OCI-LY7 (cell line): ENCODE data around the gene JMY. TPM values are rescaled to one million over a fixed set of nuclear protein-coding genes. Genes with fewer than 3 reads are reported as not detected.
A peak's percentile ranks its signal among the peaks of the same experiment; 100 is the strongest.

Source experiments
- BruUV-seq: library from RNA; stranded (reverse); fragments of 400-500 nt; replicated peaks from 2 replicates; lab custom pipeline; 2021; lab: Mats Ljungman, UMichigan
- CTCF ChIA-PET: fragments of 300-600 bp; sonication (Branson Sonifier 250); formaldehyde crosslinking; loops from one replicate; lab custom pipeline; 2022; ENCODE audit warnings: antibody characterized with exemption; ENCODE audit not compliant: unreplicated experiment; lab: Charles Lee
- POLR2A ChIA-PET: fragments of 300-600 bp; sonication (Branson Sonifier 250); formaldehyde crosslinking; loops from one replicate; lab custom pipeline; 2022; ENCODE audit warnings: antibody characterized with exemption; lab: Charles Lee
- DNase-seq: peaks from one replicate; pipeline ENCODE4 v3.0.0-alpha.2; 2015; ENCODE audit warnings: low spot score
- H2AFZ ChIP-seq: fragments of 200-600 bp; sonication (generic), shearing (Covaris generic); 2 replicates; pipeline ENCODE4 v1.6.1; 2014; ENCODE audit warnings: mild to moderate bottlenecking, antibody characterized with exemption, low read length, moderate library complexity
- H3K27ac ChIP-seq: fragments of 200-600 bp; sonication (generic); 2 replicates; pipeline ENCODE4 v1.5.1; 2014; ENCODE audit warnings: mixed run types, low read depth, mild to moderate bottlenecking, moderate library complexity, low read length, inconsistent platforms; ENCODE audit not compliant: poor library complexity, severe bottlenecking
- H3K36me3 ChIP-seq: fragments of 200-600 bp; sonication (generic); 2 replicates; pipeline ENCODE4 v1.6.1; 2014; ENCODE audit warnings: mild to moderate bottlenecking, antibody characterized with exemption, low read length, moderate library complexity, mixed read lengths; ENCODE audit not compliant: insufficient read depth
- H3K4me1 ChIP-seq: fragments of 200-600 bp; sonication (generic); 2 replicates; pipeline ENCODE4 v1.5.1; 2014; ENCODE audit warnings: mild to moderate bottlenecking, low read length; ENCODE audit not compliant: insufficient read depth, poor library complexity, severe bottlenecking
- H3K4me2 ChIP-seq: fragments of 200-600 bp; sonication (generic); 2 replicates; pipeline ENCODE4 v1.6.1; 2014; ENCODE audit warnings: mild to moderate bottlenecking, low read length
- H3K4me3 ChIP-seq: fragments of 200-600 bp; sonication (generic); 2 replicates; pipeline ENCODE4 v1.5.1; 2014; ENCODE audit warnings: mild to moderate bottlenecking, low read depth, low read length; ENCODE audit not compliant: poor library complexity, severe bottlenecking
- H3K79me2 ChIP-seq: fragments of 200-600 bp; sonication (generic); 2 replicates; pipeline ENCODE4 v1.6.1; 2016; ENCODE audit warnings: low read depth, mild to moderate bottlenecking, low read length, moderate library complexity, mixed read lengths; ENCODE audit not compliant: insufficient read depth
- H3K9me2 ChIP-seq: fragments of 200-600 bp; sonication (generic); 2 replicates; pipeline ENCODE4 v1.6.1; 2016; ENCODE audit warnings: mild to moderate bottlenecking, low read length, mixed read lengths; ENCODE audit not compliant: insufficient read depth
- H3K9me3 ChIP-seq: fragments of 200-600 bp; sonication (generic); 2 replicates; pipeline ENCODE4 v1.6.1; 2014; ENCODE audit warnings: mild to moderate bottlenecking, mixed run types, low read length, mixed read lengths
- H4K20me1 ChIP-seq: fragments of 200-600 bp; sonication (generic); 2 replicates; pipeline ENCODE4 v1.6.1; 2014; ENCODE audit warnings: mild to moderate bottlenecking, antibody characterized with exemption, low read length, moderate library complexity, mixed read lengths; ENCODE audit not compliant: insufficient read depth
- CTCF ChIP-seq: fragments of 200-600 bp; sonication (generic); conservative IDR thresholded peaks from 2 replicates; pipeline ENCODE4 v1.5.1; 2014; ENCODE audit warnings: mild to moderate bottlenecking, antibody characterized with exemption, low read length, moderate library complexity, mixed read lengths
- EZH2phosphoT487 ChIP-seq: fragments of 200-600 bp; sonication (generic); IDR thresholded peaks from 2 replicates; pipeline ENCODE4 v1.6.1; 2018; ENCODE audit warnings: low read depth, borderline replicate concordance, mild to moderate bottlenecking, mixed run types, antibody characterized with exemption, low read length, moderate library complexity, mixed read lengths
- intact Hi-C: fragments of 100-400 bp; cut with micrococcal nuclease; formaldehyde crosslinking; loops from one replicate; pipeline ENCODE4 v1.10.0; 2022; ENCODE audit not compliant: unreplicated experiment
- total RNA-seq, 2 experiments: library from RNA; depleted of rRNA in 1 of 2; stranded (reverse); fragments of >200 nt in 1 of 2; shearing (Covaris generic) in 1 of 2; gene quantifications; 2 replicates each; pipeline ENCODE4 v1.2.3, GENCODE V29; 2014 to 2022

The JMY gene
- total RNA-seq, 2 experiments from 2014 or later: 4.5 to 6.3 TPM

- POLR2A ChIA-PET: interaction anchor here (0.7 to 1.2 kb wide), 3 partner anchors 9 to 726 kb away, joined by 3 read pairs; no protein-coding TSS in a partner anchor
- no TSS peak for BruUV-seq
Observed at GRCh38 chr5:79259810-79260209, 23.9 kb downstream of the JMY start.

GRCh38 chr5:79261897-79262296 lies 26.0 kb downstream of the JMY start:
- no TSS peak for BruUV-seq
- H3K79me2 ChIP-seq: peaks cover 25% of the 10 kb centered on the region; the same call in 1 of the 2 replicates
- peaks cover 9% of the 10 kb centered on the region; the same call in 1 of the 2 replicates for H3K9me3 ChIP-seq
- H3K4me1 ChIP-seq: peaks cover 63% of the 10 kb centered on the region
- no peaks in the 10 kb centered on the region for H3K9me2 ChIP-seq
- DNase-seq: peak; percentile 67
- peak overlapping the region; percentile 16; the same call in 1 of the 2 replicates for H2AFZ ChIP-seq
- no peaks in the 10 kb centered on the region for H4K20me1 ChIP-seq
- H3K4me2 ChIP-seq: peak overlapping the region; percentile 68
- CTCF ChIA-PET: no interaction called here
- TF ChIP-seq EZH2phosphoT487 (no peak), CTCF (no peak)
- H3K27ac ChIP-seq: peak overlapping the region; percentile 90
- no peaks in the 10 kb centered on the region; the same call in 1 of the 2 replicates for H3K36me3 ChIP-seq
- POLR2A ChIA-PET: interaction anchor here (0.7 to 1.4 kb wide), 6 partner anchors 10 to 291 kb away, joined by 3 to 5 read pairs (median 4); no protein-coding TSS in a partner anchor
- intact Hi-C loops: no loop called here
- H3K4me3 ChIP-seq: peak overlapping the region; percentile 47

More at GRCh38 chr5:79259810-79260209, 23.9 kb downstream of the JMY start:
- H2AFZ ChIP-seq: no peak overlapping the region
- H3K4me1 ChIP-seq: peaks cover 74% of the 10 kb centered on the region
- peak overlapping the region; percentile 90 for H3K27ac ChIP-seq
- no peak for DNase-seq
- TF ChIP-seq EZH2phosphoT487 (no peak), CTCF (no peak)
- H3K79me2 ChIP-seq: peaks cover 25% of the 10 kb centered on the region; the same call in 1 of the 2 replicates
- no peaks in the 10 kb centered on the region; the same call in 1 of the 2 replicates for H3K36me3 ChIP-seq
- intact Hi-C loops: no loop called here
- peaks cover 9% of the 10 kb centered on the region; the same call in 1 of the 2 replicates for H3K9me3 ChIP-seq
- no peaks in the 10 kb centered on the region for H4K20me1 ChIP-seq
- H3K9me2 ChIP-seq: no peaks in the 10 kb centered on the region
- peak overlapping the region; percentile 39; the same call in 1 of the 2 replicates for H3K4me2 ChIP-seq
- CTCF ChIA-PET: no interaction called here
- H3K4me3 ChIP-seq: no peak overlapping the region

GRCh38 chr5:79263290-79263689 lies 27.4 kb downstream of the JMY start:
- peak; percentile 92 for DNase-seq
- CTCF ChIA-PET: no interaction called here

More at GRCh38 chr5:79263290-79263689, 27.4 kb downstream of the JMY start:
- peak overlapping the region; percentile 47 for H3K4me3 ChIP-seq
- no peaks in the 10 kb centered on the region; the same call in 1 of the 2 replicates for H3K36me3 ChIP-seq
- intact Hi-C loops: loop anchor here (1.0 kb wide), 1 partner anchor 27 kb away; the partner anchor contains the start of gene JMY
- H4K20me1 ChIP-seq: no peaks in the 10 kb centered on the region
- H3K4me1 ChIP-seq: peaks cover 55% of the 10 kb centered on the region
- peak overlapping the region; percentile 90 for H3K27ac ChIP-seq
- peak overlapping the region; percentile 49; the same call in 1 of the 2 replicates for H2AFZ ChIP-seq
- peak overlapping the region; percentile 68 for H3K4me2 ChIP-seq
- no TSS peak for BruUV-seq
- H3K79me2 ChIP-seq: peaks cover 25% of the 10 kb centered on the region; the same call in 1 of the 2 replicates
- TF ChIP-seq EZH2phosphoT487: no peak
- TF ChIP-seq CTCF: no peak
- no peaks in the 10 kb centered on the region for H3K9me2 ChIP-seq
- POLR2A ChIA-PET: interaction anchor here (0.6 kb wide), 1 partner anchor 993 kb away, joined by 5 read pairs; no protein-coding TSS in a partner anchor
- H3K9me3 ChIP-seq: peaks cover 9% of the 10 kb centered on the region; the same call in 1 of the 2 replicates
